ENCODE data around the gene ANKRD36C.
"Not testable (repeated sequence)": the region's sequence is repeated elsewhere in the genome, so short reads cannot be mapped to it uniquely, and the experiment has no call there.

The ANKRD36C gene

DNA sequence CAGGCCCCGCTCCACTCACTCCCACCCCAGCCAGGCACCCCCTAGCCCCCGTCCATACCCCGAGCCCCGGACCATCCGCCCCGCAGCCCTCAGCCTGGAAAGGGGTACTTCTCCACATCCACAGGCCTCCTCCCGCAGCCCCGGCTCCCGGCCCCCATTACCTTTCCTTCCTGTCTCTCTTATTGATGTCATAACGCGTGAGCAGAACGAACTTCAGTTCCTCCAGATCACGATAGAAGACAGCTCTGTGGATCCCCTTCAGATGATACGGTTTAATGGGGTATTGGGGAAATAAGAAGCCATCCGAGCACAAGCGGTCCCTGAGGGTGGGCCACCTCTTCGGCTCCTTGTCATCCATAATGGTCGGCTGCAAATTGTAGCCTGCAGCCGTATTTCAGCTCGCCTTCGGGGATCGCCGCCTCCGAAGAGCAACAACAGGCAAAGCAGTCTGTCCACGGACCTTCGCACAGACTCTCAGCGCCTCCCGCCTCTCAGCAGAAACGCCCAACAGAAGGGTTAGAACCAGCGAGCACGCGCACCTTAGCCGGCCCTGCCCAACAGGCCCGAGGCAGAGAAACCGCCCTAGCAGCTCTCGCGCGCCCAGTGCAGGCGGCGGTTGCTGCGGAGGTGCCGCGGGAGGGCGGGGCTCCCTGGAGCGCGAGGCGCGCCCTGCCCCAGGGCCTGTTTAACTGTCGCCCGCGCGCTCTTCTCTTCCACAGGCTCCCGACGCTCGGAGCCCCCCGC is at the start of gene ANKRD36C:
Gene ANKRD36C (minus strand): TSS at position 474 of the 744 bp plus-strand sequence. CDS start 116 bp downstream, at position 358.
- peak within 1 kb of the TSS; percentile 85 for H3K27ac ChIP-seq (ENCODE audit: low read depth, low read length)
- peak within 1 kb of the TSS; percentile 61 for H3K9ac ChIP-seq (ENCODE audit: low read length)
- H3K27me3 ChIP-seq (ENCODE audit: control insufficient read depth in 1 of 2, insufficient read depth in 2 of 2, low read length in 2 of 2); H3K36me3 ChIP-seq (ENCODE audit: insufficient read depth, low read length); H3K9me3 ChIP-seq (ENCODE audit: low read length); H3K4me1 ChIP-seq (ENCODE audit: insufficient read depth, low read length): not testable (repeated sequence)
- peak within 1 kb of the TSS; percentile 67 to 77 for H3K4me3 ChIP-seq (ENCODE audit: low read depth in 1 of 2, low read length in 2 of 2)

DNA sequence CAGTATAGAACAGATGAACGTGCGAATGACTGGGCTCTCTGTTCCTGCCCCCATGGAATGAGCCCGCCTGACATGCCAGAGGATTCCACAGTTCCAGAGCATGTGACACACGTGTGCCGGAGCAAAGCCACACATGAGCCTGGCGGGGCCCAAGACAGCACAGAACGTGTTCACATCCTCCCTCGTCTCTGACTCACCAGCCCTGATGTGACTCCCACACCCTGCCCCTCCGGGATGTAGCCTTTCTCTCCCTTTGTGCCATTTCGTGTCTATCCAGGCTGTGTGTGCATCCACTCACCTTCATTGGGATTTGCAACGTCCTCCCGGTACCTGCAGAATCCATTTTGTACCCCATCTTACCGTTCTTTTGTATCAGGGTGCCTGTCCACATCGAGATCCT is 43.9 kb upstream of the ANKRD36C start:
- H3K36me3 ChIP-seq (ENCODE audit: insufficient read depth, low read length); H3K27me3 ChIP-seq (ENCODE audit: control insufficient read depth in 1 of 2, insufficient read depth in 2 of 2, low read length in 2 of 2); H3K27ac ChIP-seq (ENCODE audit: low read depth, low read length); H3K4me3 ChIP-seq (ENCODE audit: low read depth in 1 of 2, low read length in 2 of 2); H3K9ac ChIP-seq (ENCODE audit: low read length); H3K4me1 ChIP-seq (ENCODE audit: insufficient read depth, low read length); H3K9me3 ChIP-seq (ENCODE audit: low read length): not testable (repeated sequence)

GRCh38 chr2:96034792-96035191 is 43.2 kb upstream of the ANKRD36C start, which contains the start of gene GPAT2:
Gene GPAT2, minus strand, starts transcription at chr2:96034916. Its CDS starts 2,557 bp downstream, at chr2:96032359.
- H3K4me1 ChIP-seq (ENCODE audit: insufficient read depth, low read length); H3K27me3 ChIP-seq (ENCODE audit: control insufficient read depth in 1 of 2, insufficient read depth in 2 of 2, low read length in 2 of 2); H3K9me3 ChIP-seq (ENCODE audit: low read length); H3K4me3 ChIP-seq (ENCODE audit: low read depth in 1 of 2, low read length in 2 of 2); H3K36me3 ChIP-seq (ENCODE audit: insufficient read depth, low read length); H3K9ac ChIP-seq (ENCODE audit: low read length); H3K27ac ChIP-seq (ENCODE audit: low read depth, low read length): not testable (repeated sequence)

DNA sequence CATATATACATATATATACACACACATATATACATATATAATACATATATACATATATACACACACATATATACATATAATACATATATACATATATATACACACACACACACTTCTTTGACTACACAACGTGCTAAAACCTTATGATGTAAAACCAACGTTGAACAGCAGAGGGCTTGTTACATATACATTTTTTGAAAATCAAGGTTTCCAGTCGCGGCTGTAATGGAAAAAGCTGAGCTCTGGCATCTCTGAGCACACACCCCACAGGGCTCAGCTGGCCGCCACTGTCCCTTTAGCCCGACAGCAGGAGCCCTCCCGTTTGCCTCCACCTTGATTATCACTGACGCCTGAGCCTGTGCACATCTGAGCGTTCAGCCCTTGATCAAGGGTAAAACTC is 42.4 kb upstream of the ANKRD36C start:
- H3K27me3 ChIP-seq (ENCODE audit: control insufficient read depth in 1 of 2, insufficient read depth in 2 of 2, low read length in 2 of 2); H3K36me3 ChIP-seq (ENCODE audit: insufficient read depth, low read length); H3K27ac ChIP-seq (ENCODE audit: low read depth, low read length); H3K9ac ChIP-seq (ENCODE audit: low read length); H3K4me1 ChIP-seq (ENCODE audit: insufficient read depth, low read length); H3K9me3 ChIP-seq (ENCODE audit: low read length); H3K4me3 ChIP-seq (ENCODE audit: low read depth in 1 of 2, low read length in 2 of 2): not testable (repeated sequence)

DNA sequence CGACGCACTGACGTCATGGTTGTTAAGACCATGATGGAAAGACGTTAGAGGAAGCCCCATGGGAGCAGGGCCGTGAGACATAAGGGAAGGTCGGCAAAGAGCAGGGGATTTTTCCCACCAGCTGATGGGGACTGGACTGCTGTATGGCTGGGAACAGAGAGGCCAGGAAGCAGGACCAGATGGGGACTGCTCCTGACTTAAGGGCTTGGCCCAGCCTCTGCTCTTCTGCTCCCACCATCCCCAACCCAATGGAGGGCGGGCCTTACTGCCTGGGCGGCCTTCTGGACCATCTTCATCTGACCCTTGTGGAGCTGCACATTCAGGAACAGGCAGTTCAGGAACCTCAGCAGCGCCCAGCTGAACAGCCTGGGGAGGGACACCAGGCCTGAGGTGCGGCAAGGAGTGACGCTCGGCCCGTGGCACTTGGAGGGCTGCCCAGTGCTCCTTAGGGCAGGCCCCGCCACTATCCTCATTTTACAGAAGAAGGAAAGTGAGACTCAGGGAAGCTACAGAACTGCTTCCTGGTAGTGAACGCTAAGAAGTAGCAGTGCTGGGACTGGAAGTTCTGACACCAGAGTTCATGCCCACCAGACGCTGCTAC is 36.2 kb upstream of the ANKRD36C start:
- not testable (repeated sequence) for H3K4me1 ChIP-seq (ENCODE audit: insufficient read depth, low read length); H3K27ac ChIP-seq (ENCODE audit: low read depth, low read length); H3K9me3 ChIP-seq (ENCODE audit: low read length); H3K9ac ChIP-seq (ENCODE audit: low read length); H3K27me3 ChIP-seq (ENCODE audit: control insufficient read depth in 1 of 2, insufficient read depth in 2 of 2, low read length in 2 of 2); H3K4me3 ChIP-seq (ENCODE audit: low read depth in 1 of 2, low read length in 2 of 2); H3K36me3 ChIP-seq (ENCODE audit: insufficient read depth, low read length)

DNA sequence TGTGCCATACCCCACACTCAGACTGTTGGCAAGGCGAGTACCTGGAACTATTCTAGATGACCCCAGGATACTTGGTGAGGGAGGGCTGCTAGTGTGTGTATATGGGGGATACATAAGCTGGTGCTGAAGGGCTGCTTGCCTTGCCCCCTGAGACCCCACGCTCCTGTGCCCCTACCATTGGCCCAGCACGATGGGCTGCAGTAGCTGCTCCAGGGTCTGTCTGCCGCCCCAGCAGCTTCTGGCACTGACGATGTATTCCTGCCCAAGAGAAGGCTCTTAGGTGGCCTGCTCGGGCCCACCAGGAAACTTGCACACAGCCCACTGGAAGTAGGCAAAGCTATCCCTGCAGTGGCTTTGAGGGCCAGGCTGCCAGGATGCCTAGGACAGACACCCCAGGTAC is 34.1 kb upstream of the ANKRD36C start:
- not testable (repeated sequence) for H3K27me3 ChIP-seq (ENCODE audit: control insufficient read depth in 1 of 2, insufficient read depth in 2 of 2, low read length in 2 of 2); H3K4me1 ChIP-seq (ENCODE audit: insufficient read depth, low read length); H3K36me3 ChIP-seq (ENCODE audit: insufficient read depth, low read length); H3K4me3 ChIP-seq (ENCODE audit: low read depth in 1 of 2, low read length in 2 of 2); H3K9me3 ChIP-seq (ENCODE audit: low read length); H3K27ac ChIP-seq (ENCODE audit: low read depth, low read length); H3K9ac ChIP-seq (ENCODE audit: low read length)

GRCh38 chr2:96025194-96025492 is 33.5 kb upstream of the ANKRD36C start:
- no peaks in the 10 kb centered on the region for H3K4me1 ChIP-seq (ENCODE audit: insufficient read depth, low read length)
- no peak overlapping the region for H3K4me3 ChIP-seq (ENCODE audit: low read depth in 1 of 2, low read length in 2 of 2)
- H3K9me3 ChIP-seq (ENCODE audit: low read length), result no peaks in the 10 kb centered on the region
- H3K36me3 ChIP-seq (ENCODE audit: insufficient read depth, low read length), result no peaks in the 10 kb centered on the region
- no peaks in the 10 kb centered on the region for H3K27me3 ChIP-seq (ENCODE audit: control insufficient read depth in 1 of 2, insufficient read depth in 2 of 2, low read length in 2 of 2)
- H3K27ac ChIP-seq (ENCODE audit: low read depth, low read length), result no peak overlapping the region
- H3K9ac ChIP-seq (ENCODE audit: low read length), result no peak overlapping the region

GRCh38 chr2:96024336-96025193 is 32.9 kb upstream of the ANKRD36C start:
- Histone ChIP-seq H3K27ac (ENCODE audit: low read depth, low read length) (no peak overlapping the region), H3K4me1 (ENCODE audit: insufficient read depth, low read length) (no peaks in the 10 kb centered on the region), H3K27me3 (ENCODE audit: control insufficient read depth in 1 of 2, insufficient read depth in 2 of 2, low read length in 2 of 2) (no peaks in the 10 kb centered on the region), H3K9ac (ENCODE audit: low read length) (no peak overlapping the region), H3K36me3 (ENCODE audit: insufficient read depth, low read length) (no peaks in the 10 kb centered on the region), H3K9me3 (ENCODE audit: low read length) (no peaks in the 10 kb centered on the region), H3K4me3 (ENCODE audit: low read depth in 1 of 2, low read length in 2 of 2) (no peak overlapping the region)

- H3K4me1 ChIP-seq (ENCODE audit: insufficient read depth, low read length); H3K27me3 ChIP-seq (ENCODE audit: control insufficient read depth in 1 of 2, insufficient read depth in 2 of 2, low read length in 2 of 2); H3K9me3 ChIP-seq (ENCODE audit: low read length); H3K9ac ChIP-seq (ENCODE audit: low read length); H3K4me3 ChIP-seq (ENCODE audit: low read depth in 1 of 2, low read length in 2 of 2); H3K27ac ChIP-seq (ENCODE audit: low read depth, low read length); H3K36me3 ChIP-seq (ENCODE audit: insufficient read depth, low read length): not testable (repeated sequence)
These were observed 32.1 kb upstream of the ANKRD36C start for GRCh38 chr2:96023701-96024100.

DNA sequence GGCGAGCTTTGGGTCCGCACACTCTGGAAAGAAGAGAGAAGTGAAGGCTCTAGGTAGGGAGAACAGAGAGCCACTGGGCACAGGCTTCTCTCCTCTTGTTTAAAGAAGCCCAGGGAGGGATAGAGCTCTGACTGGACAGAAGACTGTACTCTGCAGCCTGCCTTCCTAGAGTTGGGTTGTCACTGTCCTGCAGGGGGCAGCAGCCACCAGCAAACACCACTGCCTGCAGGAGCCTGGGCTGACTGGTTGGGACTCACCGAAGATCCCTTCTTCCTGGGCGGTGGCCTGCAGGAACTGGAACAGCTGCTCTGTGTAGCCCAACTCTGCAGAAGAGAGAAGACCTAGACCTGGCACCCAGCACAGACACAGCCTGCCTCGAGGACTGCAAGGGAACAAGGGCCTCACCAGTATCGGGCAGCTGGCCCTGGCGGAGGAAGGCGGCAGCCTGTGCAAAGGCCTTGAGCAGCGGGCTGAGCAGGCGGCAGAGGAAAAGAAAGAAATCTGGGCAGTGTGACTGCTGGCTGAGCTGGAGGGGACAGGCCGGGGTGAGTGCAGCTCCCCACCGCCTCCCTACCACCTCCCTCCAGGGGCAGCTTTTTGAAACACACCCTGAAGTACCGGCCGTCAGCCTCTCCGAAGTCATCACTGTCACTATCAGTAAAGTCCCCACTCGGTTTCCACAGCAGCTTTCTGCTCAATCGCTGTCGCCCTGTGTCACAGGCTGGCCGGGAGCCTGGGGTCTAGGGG is 31.2 kb upstream of the ANKRD36C start:
- H3K27me3 ChIP-seq (ENCODE audit: control insufficient read depth in 1 of 2, insufficient read depth in 2 of 2, low read length in 2 of 2); H3K9me3 ChIP-seq (ENCODE audit: low read length); H3K27ac ChIP-seq (ENCODE audit: low read depth, low read length); H3K9ac ChIP-seq (ENCODE audit: low read length); H3K4me1 ChIP-seq (ENCODE audit: insufficient read depth, low read length); H3K36me3 ChIP-seq (ENCODE audit: insufficient read depth, low read length); H3K4me3 ChIP-seq (ENCODE audit: low read depth in 1 of 2, low read length in 2 of 2): not testable (repeated sequence)

DNA sequence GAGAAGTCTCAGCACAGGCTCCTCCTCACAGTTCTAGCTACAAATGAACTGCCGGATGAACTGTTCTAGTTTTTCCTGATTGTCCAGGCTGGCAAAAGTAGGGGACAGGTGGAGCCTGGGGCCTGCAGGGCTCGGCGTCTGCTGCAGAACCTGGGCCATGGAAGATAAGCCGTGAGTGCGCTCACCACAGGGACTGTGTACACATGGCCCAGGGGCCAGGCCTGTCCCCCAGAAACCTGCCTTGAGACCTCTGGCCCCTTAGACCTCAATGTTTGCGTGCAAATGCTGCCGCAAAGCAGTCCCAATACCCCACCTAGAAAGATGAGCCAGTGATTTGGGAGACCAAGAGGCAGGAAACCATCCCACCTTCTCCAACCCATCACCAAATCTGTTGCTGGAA is 30.5 kb upstream of the ANKRD36C start:
- not testable (repeated sequence) for H3K27me3 ChIP-seq (ENCODE audit: control insufficient read depth in 1 of 2, insufficient read depth in 2 of 2, low read length in 2 of 2); H3K27ac ChIP-seq (ENCODE audit: low read depth, low read length); H3K4me1 ChIP-seq (ENCODE audit: insufficient read depth, low read length); H3K4me3 ChIP-seq (ENCODE audit: low read depth in 1 of 2, low read length in 2 of 2); H3K9me3 ChIP-seq (ENCODE audit: low read length); H3K36me3 ChIP-seq (ENCODE audit: insufficient read depth, low read length); H3K9ac ChIP-seq (ENCODE audit: low read length)

Data from muscle layer of colon (tissue), 2 donors.